Placental pericyte (primary cell): ENCODE measurements around the gene SERTAD1. TPM values are rescaled to one million over a fixed set of nuclear protein-coding genes. Genes with fewer than 3 reads are reported as not detected.

ENCODE experiments used
- small RNA-seq: library from RNA; depleted of rRNA; stranded (forward); fragments of <200 nt; gene quantifications from one replicate; pipeline ENCODE3, GENCODE V24; 2012; ENCODE audit warnings: low replicate concordance
- total RNA-seq: library from RNA; depleted of rRNA; stranded (reverse); fragments of >200 nt; gene quantifications from 2 replicates; pipeline ENCODE4 v1.2.3, GENCODE V29; 2012

Gene SERTAD1
- 17.3 and 31.1 TPM in 2 replicates for total RNA-seq

GRCh38 chr19:40425450-40426287 is at the start of gene SERTAD1:
Gene SERTAD1 (minus strand): TSS chr19:40425992. CDS start chr19:40423546, 2,446 bp downstream.

GRCh38 chr19:40466985-40467734 is 41.4 kb upstream of the SERTAD1 start, which contains the start of gene SPTBN4:
Gene SPTBN4 (plus strand): TSS chr19:40467001. CDS start chr19:40472622, 5,621 bp downstream.

DNA sequence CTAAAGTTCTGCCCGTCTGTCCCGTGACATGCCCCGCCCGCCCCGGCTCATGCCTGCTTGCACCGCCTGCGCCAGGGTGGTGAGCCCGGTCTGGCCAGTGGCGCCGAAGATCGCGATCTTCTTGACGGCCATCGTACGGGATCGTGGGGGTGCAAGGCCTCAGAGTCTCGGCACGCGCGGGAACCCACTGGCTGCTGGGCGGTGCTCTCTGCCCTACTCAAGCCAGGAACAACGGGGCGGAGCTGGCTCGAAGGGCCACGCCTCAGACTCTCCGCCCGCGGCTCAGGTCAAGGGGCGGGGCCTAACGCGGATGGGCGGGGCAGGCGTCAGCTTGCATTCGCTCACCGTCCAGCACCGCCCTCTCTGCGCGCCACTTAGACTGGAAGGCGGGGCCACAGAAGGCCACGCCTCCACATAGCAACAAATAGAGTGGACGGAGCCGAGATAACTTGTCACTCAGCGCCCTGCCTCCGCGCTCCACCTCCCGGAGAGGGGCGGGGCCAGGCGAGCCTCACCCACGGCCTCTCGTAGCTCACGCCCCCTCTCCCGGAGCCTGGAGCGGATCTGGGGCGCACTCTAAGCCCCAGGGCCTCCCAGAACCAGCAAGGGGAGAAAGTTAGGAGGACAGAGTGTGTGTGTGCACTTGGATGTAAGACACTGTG is 39.9 kb upstream of the SERTAD1 start, which contains the start of gene BLVRB:
Gene BLVRB (minus strand): TSS at position 189 of the 662 bp plus-strand sequence. CDS start 57 bp downstream, at position 132.

GRCh38 chr19:40444000-40444824 is 18.4 kb upstream of the SERTAD1 start, which contains the start of gene SERTAD3:
Gene SERTAD3 (minus strand): TSS chr19:40444335. CDS start chr19:40442080, 2,255 bp downstream.

DNA sequence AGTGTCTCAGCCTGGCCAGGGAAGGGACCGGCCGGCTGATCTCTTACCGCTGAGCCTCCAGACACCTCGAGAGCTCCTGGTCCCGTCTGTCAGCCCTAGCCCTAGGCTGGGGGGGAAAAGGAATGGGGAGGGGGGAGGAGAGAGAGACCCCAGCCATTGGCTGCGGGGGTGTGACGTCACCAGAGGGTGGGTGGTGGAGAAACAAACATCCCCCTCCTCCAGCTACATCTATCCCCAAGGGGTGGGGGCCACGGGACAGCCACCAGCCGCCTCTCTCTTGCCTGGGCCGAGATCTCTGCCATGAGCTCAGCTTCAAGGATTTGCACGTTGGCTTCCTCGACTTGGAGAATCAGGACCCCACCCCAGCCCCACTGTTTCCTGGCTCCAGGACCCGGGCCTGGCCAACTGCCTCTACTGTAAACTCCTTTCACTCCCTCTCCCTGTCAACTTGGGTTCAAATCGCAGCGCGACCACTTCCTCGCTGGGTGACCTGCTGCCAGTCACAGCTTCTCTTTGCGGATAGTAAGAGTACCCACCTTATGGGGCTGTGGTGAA is 12.4 kb downstream of the SERTAD1 start, which contains the start of gene PRX:
Gene PRX (minus strand): TSS at position 88 of the 555 bp plus-strand sequence. CDS start 5,446 bp downstream, outside the sequence.

DNA sequence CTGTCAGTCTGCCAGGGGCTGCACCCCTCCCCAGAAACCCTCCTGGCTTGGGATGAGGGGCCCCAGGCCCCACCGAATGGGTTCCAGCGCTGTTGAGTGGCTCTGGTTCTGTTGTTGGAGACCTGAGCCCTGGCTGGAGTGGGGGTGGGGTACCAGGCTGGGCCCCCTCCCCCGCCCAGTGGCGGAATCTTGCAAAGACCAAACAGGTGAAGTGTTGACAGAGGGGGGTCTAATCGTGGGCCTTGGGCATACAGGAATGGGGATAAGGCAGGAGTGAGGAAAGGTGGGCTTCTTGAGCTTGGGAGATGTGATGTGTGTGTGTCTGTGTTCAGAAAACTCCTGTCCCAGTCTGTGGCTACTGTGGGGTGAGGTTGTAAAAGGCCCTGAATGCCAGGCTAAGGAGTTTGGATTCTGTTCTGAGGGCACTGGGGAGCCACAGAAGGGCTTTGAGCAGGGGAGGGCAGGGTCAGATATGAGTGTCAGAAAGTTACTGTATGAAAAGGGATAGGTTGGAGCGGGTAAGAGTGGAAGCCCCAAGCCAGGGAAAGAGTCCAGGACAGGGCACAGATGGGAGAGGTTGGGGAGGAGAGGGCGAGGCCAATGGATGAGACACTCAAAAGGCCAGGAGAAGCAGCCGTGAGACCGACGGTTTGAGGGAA is 35.6 kb downstream of the SERTAD1 start, which contains the start of gene HIPK4:
Gene HIPK4 (minus strand): TSS at position 98 of the 659 bp plus-strand sequence. CDS start 279 bp downstream, outside the sequence.

Small RNA genes lying within 50 kb of the gene (small RNA-seq; reads per million reads assigned to genes)
- not detected for gene RF00017

Other genes starting within 250 kb of the SERTAD1 start
- 11.4 and 11.5 TPM in 2 replicates for gene MAP3K10, start 234.6 kb downstream of the SERTAD1 start, total RNA-seq
- gene TTC9B, start 207.6 kb downstream of the SERTAD1 start, total RNA-seq: not detected in 2 replicates
- 0.22 TPM in 1 of 2 replicates, not detected in the other for gene CCNP, start 199.3 kb downstream of the SERTAD1 start, total RNA-seq
- 97.2 and 146 TPM in 2 replicates for gene AKT2, start 140.6 kb downstream of the SERTAD1 start, total RNA-seq
- gene C19orf47, start 77.6 kb downstream of the SERTAD1 start, total RNA-seq: 5.3 and 13.0 TPM in 2 replicates
- gene PLD3, start 77.3 kb downstream of the SERTAD1 start, total RNA-seq: 163 and 356 TPM in 2 replicates
- under 0.01 and 0.14 TPM in 2 replicates for gene HIPK4, start 35.8 kb downstream of the SERTAD1 start, total RNA-seq
- 1.3 and 2.8 TPM in 2 replicates for gene PRX, start 12.6 kb downstream of the SERTAD1 start, total RNA-seq
- 38.5 and 50.3 TPM in 2 replicates for gene SERTAD3, start 18.3 kb upstream of the SERTAD1 start, total RNA-seq
- 37.8 and 116 TPM in 2 replicates for gene BLVRB, start 39.8 kb upstream of the SERTAD1 start, total RNA-seq
- gene SPTBN4, start 41.0 kb upstream of the SERTAD1 start, total RNA-seq: 0.14 and 0.66 TPM in 2 replicates
- 14.9 and 26.2 TPM in 2 replicates for gene SHKBP1, start 150.9 kb upstream of the SERTAD1 start, total RNA-seq
- gene LTBP4, start 175.4 kb upstream of the SERTAD1 start, total RNA-seq: 9.7 and 16.6 TPM in 2 replicates